HG03039 (cell line): ENCODE measurements around the gene EPHA7.
A peak's percentile ranks its signal among the peaks of the same experiment; 100 is the strongest.

Source experiments
- ATAC-seq: cut with Tn5 transposase; IDR thresholded peaks from one replicate; pipeline ENCODE4 v1.9.1; 2021; ENCODE audit warnings: mild to moderate bottlenecking, moderate library complexity; ENCODE audit not compliant: unreplicated experiment

Gene EPHA7

GRCh38 chr6:93419304-93420162 lies at the start of gene EPHA7:
TSS of gene EPHA7 (minus strand) at chr6:93419559. CDS start at chr6:93419341, 218 bp downstream.
- ATAC-seq: peak; percentile 98

- ATAC-seq: no peak
Observed at GRCh38 chr6:93468291-93468690, 48.9 kb upstream of the EPHA7 start.

- ATAC-seq: no peak
Observed at GRCh38 chr6:93454533-93454932, 35.2 kb upstream of the EPHA7 start.

- ATAC-seq: peak; percentile 53
Observed at GRCh38 chr6:93453956-93454355, 34.6 kb upstream of the EPHA7 start.

GRCh38 chr6:93447874-93448273 lies 28.5 kb upstream of the EPHA7 start:
- no peak for ATAC-seq

GRCh38 chr6:93437491-93437890 lies 18.1 kb upstream of the EPHA7 start:
- ATAC-seq: no peak

GRCh38 chr6:93433592-93433991 lies 14.2 kb upstream of the EPHA7 start:
- ATAC-seq: no peak

- ATAC-seq: no peak
Observed at GRCh38 chr6:93424303-93425064, 5.1 kb upstream of the EPHA7 start.

GRCh38 chr6:93423542-93423941 lies 4.2 kb upstream of the EPHA7 start:
- ATAC-seq: no peak

- no peak for ATAC-seq
Observed at GRCh38 chr6:93420163-93420795, 920 bp upstream of the EPHA7 start.

GRCh38 chr6:93418408-93419303 lies 703 bp downstream of the EPHA7 start:
- no peak for ATAC-seq

GRCh38 chr6:93418033-93418407 lies 1.3 kb downstream of the EPHA7 start:
- ATAC-seq: no peak

- ATAC-seq: no peak
Observed at GRCh38 chr6:93417421-93418013, 1.8 kb downstream of the EPHA7 start.

GRCh38 chr6:93416571-93417420 lies 2.6 kb downstream of the EPHA7 start:
- ATAC-seq: no peak

GRCh38 chr6:93413190-93413589 lies 6.2 kb downstream of the EPHA7 start:
- no peak for ATAC-seq

GRCh38 chr6:93412452-93412851 lies 6.9 kb downstream of the EPHA7 start:
- ATAC-seq: no peak

- no peak for ATAC-seq
Observed at GRCh38 chr6:93407186-93407585, 12.2 kb downstream of the EPHA7 start.

GRCh38 chr6:93403390-93403789 lies 16.0 kb downstream of the EPHA7 start:
- no peak for ATAC-seq

- no peak for ATAC-seq
Observed at GRCh38 chr6:93398723-93399122, 20.6 kb downstream of the EPHA7 start.
